SU-DHL-6 (cell line): Measurements from ENCODE around the gene MAST2.

Experiments
- H2AFZ ChIP-seq: fragments of 200-600 bp; sonication (generic); 2 replicates; pipeline ENCODE4 v1.6.1; 2014; ENCODE audit warnings: low read depth, mild to moderate bottlenecking, moderate library complexity, mixed read lengths, antibody characterized with exemption, low read length; ENCODE audit not compliant: severe bottlenecking
- H3F3A ChIP-seq: fragments of 200-600 bp; shearing (Covaris generic); 2 replicates; pipeline ENCODE4 v1.6.0; 2016; ENCODE audit warnings: antibody characterized with exemption, mild to moderate bottlenecking; ENCODE audit not compliant: insufficient read depth
- H3K27ac ChIP-seq: fragments of 200-600 bp; sonication (generic); 2 replicates; pipeline ENCODE4 v1.5.1; 2016; ENCODE audit warnings: low read depth, mild to moderate bottlenecking, low read length, moderate library complexity, mixed read lengths
- H3K27me3 ChIP-seq: fragments of 200-600 bp; sonication (generic), shearing (Covaris generic); 2 replicates; pipeline ENCODE4 v1.6.0; 2014; ENCODE audit warnings: mild to moderate bottlenecking, low read length
- H3K36me3 ChIP-seq: fragments of 200-600 bp; sonication (generic); 2 replicates; pipeline ENCODE4 v1.6.1; 2014; ENCODE audit warnings: mild to moderate bottlenecking, low read length, mixed read lengths
- H3K4me2 ChIP-seq: fragments of 300-600, 200-600 bp; shearing (Covaris generic), sonication (generic); 2 replicates; pipeline ENCODE4 v1.6.0; 2014; ENCODE audit warnings: low read length, low read depth, mild to moderate bottlenecking; ENCODE audit not compliant: poor library complexity, severe bottlenecking
- H3K4me3 ChIP-seq: fragments of 200-600 bp; sonication (generic); 2 replicates; pipeline ENCODE4 v1.5.1; 2014; ENCODE audit warnings: antibody characterized with exemption, low read length, mild to moderate bottlenecking, mixed read lengths; ENCODE audit not compliant: insufficient read depth, poor library complexity, severe bottlenecking
- H3K79me2 ChIP-seq: fragments of 200-600 bp; sonication (generic); 2 replicates; pipeline ENCODE4 v1.6.1; 2014; ENCODE audit warnings: mild to moderate bottlenecking, low read length, moderate library complexity; ENCODE audit not compliant: insufficient read depth
- H3K9ac ChIP-seq: fragments of 200-600 bp; sonication (generic); 2 replicates; pipeline ENCODE4 v1.7.0; 2014; ENCODE audit warnings: mild to moderate bottlenecking, low read length
- H3K9me2 ChIP-seq: fragments of 200-600 bp; sonication (generic); replicated peaks from 2 replicates; pipeline ENCODE4 v1.6.1; 2014; ENCODE audit warnings: low read length; ENCODE audit not compliant: insufficient read depth
- H3K9me3 ChIP-seq: fragments of 200-600 bp; sonication (generic); 2 replicates; pipeline ENCODE4 v1.6.1; 2014; ENCODE audit warnings: low read length, mixed read lengths; ENCODE audit not compliant: insufficient read depth
- H4K20me1 ChIP-seq: fragments of 200-600 bp; sonication (generic); 2 replicates; pipeline ENCODE4 v1.6.1; 2014; ENCODE audit warnings: low read depth, mild to moderate bottlenecking, antibody characterized with exemption, low read length, moderate library complexity, mixed read lengths
- CTCF ChIP-seq: fragments of 200-600 bp; sonication (generic); IDR thresholded peaks from one replicate; pipeline ENCODE4 v1.5.1; 2017; ENCODE audit warnings: antibody characterized with exemption, mild to moderate bottlenecking, low read length, moderate library complexity; ENCODE audit not compliant: insufficient read depth, poor library complexity, severe bottlenecking
- EZH2phosphoT487 ChIP-seq: fragments of 200-600 bp; sonication (generic), shearing (Covaris generic); conservative IDR thresholded peaks from 2 replicates; pipeline ENCODE4 v1.6.1; 2018; ENCODE audit warnings: mild to moderate bottlenecking, antibody characterized with exemption, low read length, moderate library complexity, mixed read lengths

MAST2 gene

DNA sequence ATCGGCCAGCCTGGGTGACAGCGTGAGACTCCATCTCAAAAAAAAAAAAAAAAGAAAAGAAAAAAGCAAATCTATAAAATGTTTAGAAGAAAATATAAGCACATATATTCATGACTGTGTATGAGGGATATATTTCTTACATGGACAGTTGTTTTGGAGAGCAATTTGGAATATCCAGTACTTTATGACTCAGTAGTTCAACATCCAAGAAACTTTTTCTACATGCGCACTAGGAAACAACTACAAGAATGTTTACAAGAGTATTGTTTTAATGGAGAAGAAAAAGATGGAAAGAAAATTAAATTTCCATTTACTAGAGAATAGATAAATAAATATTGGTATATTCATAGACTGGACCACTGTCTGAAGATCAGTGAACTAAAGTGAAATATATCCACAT lies 77.5 kb downstream of the MAST2 start:
- Histone ChIP-seq H3K27ac (no peak overlapping the region), H3K4me3 (no peak overlapping the region), H3K4me2 (no peak overlapping the region), H3K9ac (no peak overlapping the region), H3F3A (peaks cover 23% of the 10 kb centered on the region; the same call in 1 of the 2 replicates), H3K9me2 (no peaks in the 10 kb centered on the region), H3K36me3 (0 out of 2 replicates have a peak, but pooled peaks cover 9% of the 10 kb centered on the region), H3K27me3 (no peaks in the 10 kb centered on the region), H3K79me2 (peaks cover 67% of the 10 kb centered on the region), H3K9me3 (no peaks in the 10 kb centered on the region), H2AFZ (no peak overlapping the region), H4K20me1 (peaks cover 15% of the 10 kb centered on the region)
- no peak for TF ChIP-seq CTCF
- TF ChIP-seq EZH2phosphoT487: no peak

- H3K4me3 ChIP-seq: no peak overlapping the region
- H3K79me2 ChIP-seq: peaks cover 61% of the 10 kb centered on the region
- H3K27ac ChIP-seq: no peak overlapping the region
- H4K20me1 ChIP-seq: peaks cover 7% of the 10 kb centered on the region; the same call in 1 of the 2 replicates
- H3K9ac ChIP-seq: no peak overlapping the region
- peaks cover 15% of the 10 kb centered on the region; the same call in 1 of the 2 replicates for H3F3A ChIP-seq
- H3K9me3 ChIP-seq: no peaks in the 10 kb centered on the region
- no peaks in the 10 kb centered on the region for H3K9me2 ChIP-seq
- H2AFZ ChIP-seq: no peak overlapping the region
- H3K27me3 ChIP-seq: no peaks in the 10 kb centered on the region
- no peak for TF ChIP-seq EZH2phosphoT487
- TF ChIP-seq CTCF: no peak
- H3K36me3 ChIP-seq: 0 out of 2 replicates have a peak, but pooled peaks cover 9% of the 10 kb centered on the region
- H3K4me2 ChIP-seq: no peak overlapping the region
These were observed 80.2 kb downstream of the MAST2 start for GRCh38 chr1:45883658-45884057.

DNA sequence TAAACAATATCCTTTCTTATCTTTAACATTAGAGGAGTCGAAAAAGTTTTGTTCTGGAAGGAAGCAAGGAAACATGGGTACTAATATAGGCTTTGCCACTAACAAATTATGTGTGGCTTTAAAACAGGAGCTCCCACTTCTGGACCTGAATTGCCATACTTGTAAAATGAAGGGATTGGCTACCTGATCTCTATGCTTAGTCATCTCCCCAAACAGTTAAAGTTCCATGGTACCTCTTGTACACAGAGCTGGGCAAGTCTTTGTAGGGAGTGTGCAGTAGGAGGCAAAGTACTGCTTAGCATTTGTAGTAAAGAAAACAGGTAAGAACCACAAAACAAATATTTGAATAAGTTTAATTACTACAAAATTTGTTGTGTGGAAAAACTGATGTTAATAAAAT lies 81.3 kb downstream of the MAST2 start:
- H3F3A ChIP-seq: peaks cover 12% of the 10 kb centered on the region; the same call in 1 of the 2 replicates
- H2AFZ ChIP-seq: no peak overlapping the region
- no peak overlapping the region for H3K4me2 ChIP-seq
- no peak for TF ChIP-seq CTCF
- TF ChIP-seq EZH2phosphoT487: no peak
- no peaks in the 10 kb centered on the region for H3K9me2 ChIP-seq
- H3K4me3 ChIP-seq: no peak overlapping the region
- H4K20me1 ChIP-seq: peaks cover 6% of the 10 kb centered on the region; the same call in 1 of the 2 replicates
- peaks cover 59% of the 10 kb centered on the region for H3K79me2 ChIP-seq
- H3K27ac ChIP-seq: no peak overlapping the region
- no peak overlapping the region for H3K9ac ChIP-seq
- 0 out of 2 replicates have a peak, but pooled peaks cover 12% of the 10 kb centered on the region for H3K36me3 ChIP-seq
- H3K27me3 ChIP-seq: no peaks in the 10 kb centered on the region
- H3K9me3 ChIP-seq: no peaks in the 10 kb centered on the region
